Measurements from ENCODE around the gene MYRIP.

DNA sequence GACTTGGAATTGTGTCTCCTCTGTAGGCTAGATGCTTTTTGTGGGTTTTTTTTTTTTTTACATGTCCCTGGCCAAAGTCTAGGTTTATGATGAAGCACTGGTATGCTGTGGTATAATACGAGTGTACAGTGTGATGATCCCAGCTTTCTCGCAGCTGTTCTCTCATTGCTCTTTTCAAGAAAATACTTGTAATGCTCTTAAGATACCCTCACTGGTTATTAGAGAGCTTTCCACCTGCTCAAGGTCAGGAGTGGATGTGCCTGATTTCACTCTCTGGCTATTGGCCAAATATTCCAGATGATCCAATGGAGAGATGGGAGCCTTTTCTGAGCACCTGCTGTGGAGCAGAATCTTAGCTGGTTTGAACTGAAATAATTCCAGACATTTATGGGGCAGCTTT, 215.1 kb downstream of the MYRIP start:
- TF ChIP-seq EZH2 (IDR thresholded peaks at IDR 0.05; ENCODE audit: borderline replicate concordance, control insufficient read depth, low read depth, low read length) (no peak), SP1 (IDR thresholded peaks at IDR 0.05; ENCODE audit: low read depth, low read length) (no peak), RB1 (IDR thresholded peaks at IDR 0.05; ENCODE audit: borderline replicate concordance) (no peak), ZBED1 (IDR thresholded peaks at IDR 0.05; ENCODE audit: borderline replicate concordance) (no peak), ZZZ3 (IDR thresholded peaks at IDR 0.05; ENCODE audit: control insufficient read depth, insufficient read length, low read depth) (no peak)

Data from GM12878 (cell line).